ENCODE results near the gene SHMT2.

SHMT2 gene

DNA sequence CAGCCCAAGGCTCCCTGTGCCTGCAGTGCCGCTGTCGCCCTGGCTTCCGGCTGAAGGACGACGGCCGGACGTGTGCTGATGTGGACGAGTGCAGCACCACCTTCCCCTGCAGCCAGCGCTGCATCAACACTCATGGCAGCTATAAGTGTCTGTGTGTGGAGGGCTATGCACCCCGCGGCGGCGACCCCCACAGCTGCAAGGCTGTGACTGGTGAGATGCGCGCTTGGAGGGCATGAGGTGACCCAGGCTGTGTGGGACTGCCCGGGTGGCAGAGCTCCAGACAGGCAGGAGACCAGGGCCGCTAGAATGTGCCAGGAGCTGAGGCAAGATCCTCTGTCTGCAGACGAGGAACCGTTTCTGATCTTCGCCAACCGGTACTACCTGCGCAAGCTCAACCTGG, 32.6 kb upstream of the SHMT2 start:
- DNase-seq (ENCODE audit: low read depth): no peak
- H3K4me3 ChIP-seq (ENCODE audit: low read depth, low read length): no peak overlapping the region
- TF ChIP-seq, protein P1, sequence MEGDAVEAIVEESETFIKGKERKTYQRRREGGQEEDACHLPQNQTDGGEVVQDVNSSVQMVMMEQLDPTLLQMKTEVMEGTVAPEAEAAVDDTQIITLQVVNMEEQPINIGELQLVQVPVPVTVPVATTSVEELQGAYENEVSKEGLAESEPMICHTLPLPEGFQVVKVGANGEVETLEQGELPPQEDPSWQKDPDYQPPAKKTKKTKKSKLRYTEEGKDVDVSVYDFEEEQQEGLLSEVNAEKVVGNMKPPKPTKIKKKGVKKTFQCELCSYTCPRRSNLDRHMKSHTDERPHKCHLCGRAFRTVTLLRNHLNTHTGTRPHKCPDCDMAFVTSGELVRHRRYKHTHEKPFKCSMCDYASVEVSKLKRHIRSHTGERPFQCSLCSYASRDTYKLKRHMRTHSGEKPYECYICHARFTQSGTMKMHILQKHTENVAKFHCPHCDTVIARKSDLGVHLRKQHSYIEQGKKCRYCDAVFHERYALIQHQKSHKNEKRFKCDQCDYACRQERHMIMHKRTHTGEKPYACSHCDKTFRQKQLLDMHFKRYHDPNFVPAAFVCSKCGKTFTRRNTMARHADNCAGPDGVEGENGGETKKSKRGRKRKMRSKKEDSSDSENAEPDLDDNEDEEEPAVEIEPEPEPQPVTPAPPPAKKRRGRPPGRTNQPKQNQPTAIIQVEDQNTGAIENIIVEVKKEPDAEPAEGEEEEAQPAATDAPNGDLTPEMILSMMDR (IDR thresholded peaks at IDR 0.05; ENCODE audit: insufficient read depth, low read depth, low read length, missing control alignments): no peak

DNA sequence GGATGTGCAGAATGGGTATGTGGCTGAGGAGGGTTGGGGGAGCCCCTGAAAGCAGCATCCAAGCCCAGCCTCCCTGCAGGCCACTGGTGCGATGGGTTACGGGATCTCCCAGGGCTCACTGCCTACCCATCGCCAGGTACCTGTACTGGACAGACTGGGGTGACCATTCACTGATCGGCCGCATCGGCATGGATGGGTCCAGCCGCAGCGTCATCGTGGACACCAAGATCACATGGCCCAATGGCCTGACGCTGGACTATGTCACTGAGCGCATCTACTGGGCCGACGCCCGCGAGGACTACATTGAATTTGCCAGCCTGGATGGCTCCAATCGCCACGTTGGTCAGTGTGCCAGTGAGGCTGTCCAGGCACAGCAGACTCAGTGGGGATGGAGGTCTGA, 31.2 kb upstream of the SHMT2 start:
- TF ChIP-seq, protein P1 (IDR thresholded peaks at IDR 0.05; ENCODE audit: insufficient read depth, low read depth, low read length, missing control alignments): no peak
- no peak for DNase-seq (ENCODE audit: low read depth)
- no peak overlapping the region for H3K4me3 ChIP-seq (ENCODE audit: low read depth, low read length)

DNA sequence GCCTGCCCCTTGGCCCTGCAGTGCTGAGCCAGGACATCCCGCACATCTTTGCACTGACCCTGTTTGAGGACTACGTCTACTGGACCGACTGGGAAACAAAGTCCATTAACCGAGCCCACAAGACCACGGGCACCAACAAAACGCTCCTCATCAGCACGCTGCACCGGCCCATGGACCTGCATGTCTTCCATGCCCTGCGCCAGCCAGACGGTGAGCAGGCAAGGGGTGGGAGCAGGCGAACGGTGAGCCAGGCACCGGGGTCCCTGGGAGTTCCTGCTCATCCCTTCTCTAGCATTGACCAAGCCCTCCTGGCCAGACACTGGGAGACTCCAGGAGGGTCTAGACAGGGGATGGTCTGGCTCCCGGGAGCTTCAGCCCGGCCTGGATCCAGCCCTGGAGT, 30.3 kb upstream of the SHMT2 start:
- H3K4me3 ChIP-seq (ENCODE audit: low read depth, low read length): no peak overlapping the region
- TF ChIP-seq, protein P1 (IDR thresholded peaks at IDR 0.05; ENCODE audit: insufficient read depth, low read depth, low read length, missing control alignments): no peak
- no peak for DNase-seq (ENCODE audit: low read depth)

DNA sequence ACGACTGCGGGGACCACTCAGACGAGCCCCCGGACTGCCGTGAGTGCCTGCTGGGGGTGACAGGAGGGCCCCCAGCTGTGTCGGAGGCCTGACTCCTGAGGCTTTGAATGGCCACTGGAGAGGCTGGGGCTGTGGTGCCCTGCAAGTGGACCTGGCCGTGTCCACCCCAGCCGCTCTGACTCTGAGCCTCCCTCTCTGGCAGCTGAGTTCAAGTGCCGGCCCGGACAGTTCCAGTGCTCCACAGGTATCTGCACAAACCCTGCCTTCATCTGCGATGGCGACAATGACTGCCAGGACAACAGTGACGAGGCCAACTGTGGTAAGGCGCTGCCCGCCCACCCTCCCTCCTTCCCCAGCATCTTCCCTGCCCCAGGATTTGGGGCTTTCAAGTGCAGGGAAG, 29.0 kb upstream of the SHMT2 start:
- TF ChIP-seq, protein P1 (IDR thresholded peaks at IDR 0.05; ENCODE audit: insufficient read depth, low read depth, low read length, missing control alignments): no peak
- no peak overlapping the region for H3K4me3 ChIP-seq (ENCODE audit: low read depth, low read length)
- no peak for DNase-seq (ENCODE audit: low read depth)

DNA sequence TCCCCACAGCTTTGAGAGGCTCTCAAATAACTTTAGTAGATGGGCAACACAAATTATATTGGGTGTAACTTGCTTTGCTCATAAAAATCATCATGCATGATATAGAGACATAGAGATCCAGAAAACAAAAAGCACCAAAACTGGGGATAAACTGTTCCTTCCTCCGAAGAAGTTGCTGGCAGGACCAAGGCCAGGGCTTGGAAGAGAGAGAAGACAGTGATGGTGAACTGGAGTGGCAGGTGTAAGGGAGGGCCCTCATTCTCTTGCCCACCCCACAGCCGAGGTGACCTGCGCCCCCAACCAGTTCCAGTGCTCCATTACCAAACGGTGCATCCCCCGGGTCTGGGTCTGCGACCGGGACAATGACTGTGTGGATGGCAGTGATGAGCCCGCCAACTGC, 28.3 kb upstream of the SHMT2 start:
- DNase-seq (ENCODE audit: low read depth): no peak
- no peak overlapping the region for H3K4me3 ChIP-seq (ENCODE audit: low read depth, low read length)
- TF ChIP-seq, protein P1 (IDR thresholded peaks at IDR 0.05; ENCODE audit: insufficient read depth, low read depth, low read length, missing control alignments): no peak

DNA sequence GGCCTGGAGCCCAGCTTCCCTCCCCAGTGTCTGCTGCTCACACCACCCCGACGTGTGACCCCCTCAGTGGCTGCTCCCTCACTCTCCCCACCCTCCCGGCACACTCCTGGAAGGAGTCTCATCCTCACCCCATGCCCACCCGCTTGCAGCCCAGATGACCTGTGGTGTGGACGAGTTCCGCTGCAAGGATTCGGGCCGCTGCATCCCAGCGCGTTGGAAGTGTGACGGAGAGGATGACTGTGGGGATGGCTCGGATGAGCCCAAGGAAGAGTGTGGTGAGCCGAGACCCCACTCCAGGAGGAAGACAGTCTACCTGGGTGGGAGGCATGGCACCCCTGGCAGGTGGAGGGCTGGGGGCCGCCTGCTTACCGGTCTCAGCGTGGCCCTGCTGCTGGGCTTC, 27.9 kb upstream of the SHMT2 start:
- TF ChIP-seq, protein P1 (IDR thresholded peaks at IDR 0.05; ENCODE audit: insufficient read depth, low read depth, low read length, missing control alignments): no peak
- DNase-seq (ENCODE audit: low read depth): no peak
- no peak overlapping the region for H3K4me3 ChIP-seq (ENCODE audit: low read depth, low read length)

DNA sequence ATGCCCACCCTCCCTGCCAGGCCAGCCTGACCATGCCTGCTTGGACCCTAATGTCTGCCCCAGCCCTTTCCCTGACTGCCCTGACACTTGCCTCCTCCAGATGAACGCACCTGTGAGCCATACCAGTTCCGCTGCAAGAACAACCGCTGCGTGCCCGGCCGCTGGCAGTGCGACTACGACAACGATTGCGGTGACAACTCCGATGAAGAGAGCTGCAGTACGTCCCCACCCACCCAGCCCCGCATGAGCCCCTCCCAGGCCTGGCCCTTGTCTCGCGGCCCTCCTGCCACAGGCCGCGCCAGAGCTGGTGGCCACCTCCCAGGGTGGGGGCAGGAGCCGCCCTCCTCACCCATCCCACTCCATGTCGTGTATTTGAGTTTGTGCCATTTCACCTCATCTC, 27.2 kb upstream of the SHMT2 start:
- no peak for DNase-seq (ENCODE audit: low read depth)
- TF ChIP-seq, protein P1 (IDR thresholded peaks at IDR 0.05; ENCODE audit: insufficient read depth, low read depth, low read length, missing control alignments): no peak
- no peak overlapping the region for H3K4me3 ChIP-seq (ENCODE audit: low read depth, low read length)
